B cell (primary cell): ENCODE measurements around the gene TMEM107. TPM values are rescaled to one million over a fixed set of nuclear protein-coding genes. Genes with fewer than 3 reads are reported as not detected.

Experiments used
- ATAC-seq: fragments of 200-7000 bp; cut with Tn5 transposase; one replicate; pipeline ENCODE4 v1.10.0; 2021; ENCODE audit warnings: low read depth, mild to moderate bottlenecking, moderate number of reproducible peaks, moderate library complexity
- CTCF ChIA-PET: fragments of 350-600 bp; sonication (Branson Sonifier 250); formaldehyde crosslinking; loops from one replicate; lab custom pipeline; 2021; ENCODE audit warnings: antibody characterized with exemption, inconsistent platforms; lab: Charles Lee
- POLR2A ChIA-PET: fragments of 350-600 bp; sonication (Branson Sonifier 250); formaldehyde crosslinking; loops from one replicate; lab custom pipeline; 2021; ENCODE audit warnings: antibody characterized with exemption; lab: Charles Lee
- DNase-seq: peaks from one replicate; pipeline ENCODE4 v3.0.0; 2013
- H2AFZ ChIP-seq: 2 replicates; pipeline ENCODE4 v1.6.1; 2012; ENCODE audit warnings: mild to moderate bottlenecking, low read depth, low read length; ENCODE audit not compliant: insufficient read depth, poor library complexity, severe bottlenecking
- H3K27ac ChIP-seq, 2 donors: 1 replicate in 1 of 2; 2 replicates in 1 of 2; pipeline ENCODE4 v1.5.1; 2012 to 2013; ENCODE audit warnings: low read length in 2 of 2, mild to moderate bottlenecking in 2 of 2, moderate library complexity in 1 of 2
- H3K27me3 ChIP-seq, 4 experiments: fragments of 200-600 bp in 1 of 4; sonication (generic) in 1 of 4; replicated peaks in 1 of 4; 1 replicate in 2 of 4; 2 replicates in 2 of 4; pipeline versions ENCODE4 v1.6.1 to v1.7.0; 2013 to 2016; ENCODE audit warnings: low read length in 3 of 4, mild to moderate bottlenecking in 2 of 4, mixed read lengths in 1 of 4, moderate library complexity in 1 of 4; ENCODE audit not compliant: insufficient read depth in 4 of 4, control insufficient read depth in 3 of 4; ENCODE audit errors: control extremely low read depth in 1 of 4
- H3K36me3 ChIP-seq, 2 experiments: replicated peaks in 1 of 2; 1 replicate in 1 of 2; 2 replicates in 1 of 2; pipeline versions ENCODE4 v1.6.1 to v1.7.1; 2013; ENCODE audit warnings: low read length in 1 of 2; ENCODE audit not compliant: insufficient read depth in 2 of 2, control insufficient read depth in 1 of 2; ENCODE audit errors: control extremely low read depth in 1 of 2, extremely low read depth in 1 of 2
- H3K4me1 ChIP-seq, 2 donors: fragments of 200-600 bp in 1 of 2; sonication (generic) in 1 of 2; 1 replicate in 1 of 2; 2 replicates in 1 of 2; pipeline versions ENCODE4 v1.5.1 to v1.6.1; 2013 to 2017; ENCODE audit warnings: low read length in 2 of 2; ENCODE audit not compliant: control insufficient read depth in 2 of 2, insufficient read depth in 2 of 2
- H3K4me2 ChIP-seq: replicated peaks from 2 replicates; pipeline ENCODE3; 2012; ENCODE audit warnings: mild to moderate bottlenecking, low read depth, low read length; ENCODE audit not compliant: poor library complexity, severe bottlenecking
- H3K4me3 ChIP-seq, 5 experiments: fragments of 200-600 bp in 1 of 5; sonication (generic) in 1 of 5; 1 replicate in 3 of 5; 2 replicates in 2 of 5; pipeline versions ENCODE4 v1.5.1 to v1.7.0; 2011 to 2016; ENCODE audit warnings: low read length in 4 of 5, mild to moderate bottlenecking in 4 of 5, low read depth in 2 of 5, control low read depth in 1 of 5, moderate library complexity in 1 of 5; ENCODE audit not compliant: insufficient read depth in 1 of 5; ENCODE audit errors: control extremely low read depth in 1 of 5, extremely low read depth in 1 of 5
- H3K79me2 ChIP-seq: fragments of 200-600 bp; sonication (generic); one replicate; pipeline ENCODE4 v1.6.0; 2016; ENCODE audit warnings: low read length; ENCODE audit not compliant: control insufficient read depth, insufficient read depth
- H3K9ac ChIP-seq: fragments of 200-600 bp; sonication (generic); 2 replicates; pipeline ENCODE4 v1.6.1; 2017; ENCODE audit warnings: mild to moderate bottlenecking, low read length, moderate library complexity
- H3K9me3 ChIP-seq, 3 donors: one replicate each; pipeline versions ENCODE4 v1.6.1 to v1.7.1; 2013; ENCODE audit warnings: low read length in 2 of 3; ENCODE audit not compliant: control insufficient read depth in 2 of 3, insufficient read depth in 1 of 3; ENCODE audit errors: control extremely low read depth in 1 of 3
- H4K20me1 ChIP-seq: 2 replicates; pipeline ENCODE4 v1.6.0; 2012; ENCODE audit warnings: mild to moderate bottlenecking, low read length; ENCODE audit not compliant: insufficient read depth, control insufficient read depth, poor library complexity, severe bottlenecking
- H3K27ac Mint-ChIP-seq: one replicate; pipeline ENCODE4 v1.8.0; 2021; ENCODE audit warnings: mixed read lengths
- H3K27me3 Mint-ChIP-seq: one replicate; pipeline ENCODE4 v1.8.0; 2021; ENCODE audit warnings: mixed read lengths
- H3K4me1 Mint-ChIP-seq: one replicate; pipeline ENCODE4 v1.8.0; 2021; ENCODE audit warnings: mixed read lengths
- H3K4me3 Mint-ChIP-seq: one replicate; pipeline ENCODE4 v1.8.0; 2021; ENCODE audit warnings: mixed read lengths
- H3K9me3 Mint-ChIP-seq: one replicate; pipeline ENCODE4 v1.8.0; 2022; ENCODE audit warnings: mixed read lengths; ENCODE audit not compliant: insufficient read depth
- EZH2 ChIP-seq: IDR thresholded peaks from 2 replicates; pipeline ENCODE4 v1.6.1; 2012; ENCODE audit warnings: borderline replicate concordance, low read depth, mild to moderate bottlenecking, moderate library complexity, low read length; ENCODE audit not compliant: insufficient read depth, poor library complexity, severe bottlenecking
- WGBS: methylation state at CpG from one replicate; pipeline ENCODE4 v1.1.5; 2013; ENCODE audit warnings: missing lambda C conversion rate; ENCODE audit not compliant: insufficient coverage; 5-methylcytosine and 5-hydroxymethylcytosine counted together
- intact Hi-C: fragments of 100-400 bp; cut with micrococcal nuclease; formaldehyde crosslinking; loops from one replicate; pipeline ENCODE4 v1.10.0; 2022
- polyA plus RNA-seq: library from polyadenylated mRNA; depleted of rRNA; stranded (reverse); fragments of >200 nt; gene quantifications from 2 replicates; pipeline ENCODE4 v1.2.3, GENCODE V29; 2012
- total RNA-seq, 2 donors: library from RNA; stranded (reverse); fragments of 120-200 nt in 1 of 2; gene quantifications; 1 replicate in 1 of 2; 2 replicates in 1 of 2; pipeline versions ENCODE4 v1.2.3 to v1.2.4, GENCODE V29; 2013 to 2022
- TF ChIP-seq, protein P1 (sequence below): fragments of 200-600 bp; IDR thresholded peaks from one replicate; pipeline ENCODE4 v1.8.0; 2022; ENCODE audit warnings: antibody characterized with exemption, mild to moderate bottlenecking

Gene TMEM107
- total and polyA plus RNA-seq, 2 donors (not counting 1 experiment from before 2014, with no cell fraction given) = 13.3 to 30.3 TPM

GRCh38 chr17:8154608-8155155 lies 21.5 kb downstream of the TMEM107 start:
- Histone ChIP-seq H4K20me1 (peaks cover 52% of the 10 kb centered on the region), H3K4me1 (peaks cover 59 to 88% of the 10 kb centered on the region in 2 donors), H3K27ac (peak overlapping the region; percentile 97 to 100), H3K4me3 (peak overlapping the region in 4 of 5 experiments; percentile 22 to 96 (median 84)), H3K36me3 (peaks cover 0 to 13% of the 10 kb centered on the region in 2 experiments), H3K9ac (peak overlapping the region; percentile 19), H3K27me3 (no peaks in the 10 kb centered on the region), H3K9me3 (peaks cover 0 to 6% (median 0%) of the 10 kb centered on the region in 3 donors), H3K79me2 (peaks cover 44% of the 10 kb centered on the region), H2AFZ (no peak overlapping the region), H3K4me2 (peak overlapping the region; percentile 88)
- ChIA-PET CTCF (interaction anchor here (1.5 to 1.6 kb wide), 2 partner anchors 16 to 36 kb away, joined by 3 to 4 read pairs; no protein-coding TSS in a partner anchor), POLR2A (interaction anchor here (0.6 to 4.5 kb wide), 6 partner anchors 33 to 467 kb away, joined by 3 to 23 read pairs (median 4); partner anchors contain the start of genes ALOXE3, AURKB and TP53)
- H3K9me3 Mint-ChIP-seq = no peaks in the 10 kb centered on the region
- no peak for DNase-seq
- intact Hi-C loops = no loop called here
- no peaks in the 10 kb centered on the region for H3K27me3 Mint-ChIP-seq
- ATAC-seq = no peak
- peaks cover 49% of the 10 kb centered on the region for H3K4me1 Mint-ChIP-seq
- H3K4me3 Mint-ChIP-seq = no peak overlapping the region
- 76% methylated on average over 10 of the region's 11 CpGs for WGBS
- TF ChIP-seq, protein P1, sequence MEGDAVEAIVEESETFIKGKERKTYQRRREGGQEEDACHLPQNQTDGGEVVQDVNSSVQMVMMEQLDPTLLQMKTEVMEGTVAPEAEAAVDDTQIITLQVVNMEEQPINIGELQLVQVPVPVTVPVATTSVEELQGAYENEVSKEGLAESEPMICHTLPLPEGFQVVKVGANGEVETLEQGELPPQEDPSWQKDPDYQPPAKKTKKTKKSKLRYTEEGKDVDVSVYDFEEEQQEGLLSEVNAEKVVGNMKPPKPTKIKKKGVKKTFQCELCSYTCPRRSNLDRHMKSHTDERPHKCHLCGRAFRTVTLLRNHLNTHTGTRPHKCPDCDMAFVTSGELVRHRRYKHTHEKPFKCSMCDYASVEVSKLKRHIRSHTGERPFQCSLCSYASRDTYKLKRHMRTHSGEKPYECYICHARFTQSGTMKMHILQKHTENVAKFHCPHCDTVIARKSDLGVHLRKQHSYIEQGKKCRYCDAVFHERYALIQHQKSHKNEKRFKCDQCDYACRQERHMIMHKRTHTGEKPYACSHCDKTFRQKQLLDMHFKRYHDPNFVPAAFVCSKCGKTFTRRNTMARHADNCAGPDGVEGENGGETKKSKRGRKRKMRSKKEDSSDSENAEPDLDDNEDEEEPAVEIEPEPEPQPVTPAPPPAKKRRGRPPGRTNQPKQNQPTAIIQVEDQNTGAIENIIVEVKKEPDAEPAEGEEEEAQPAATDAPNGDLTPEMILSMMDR = no peak
- no peak for TF ChIP-seq EZH2
- H3K27ac Mint-ChIP-seq = no peak overlapping the region
